ENCODE results near the gene MYO7A. TPM values are rescaled to one million over a fixed set of nuclear protein-coding genes. Genes with fewer than 3 reads are reported as not detected.
A peak's percentile ranks its signal among the peaks of the same experiment; 100 is the strongest.

Gene MYO7A
- total RNA-seq, 2 experiments from 2014 or later = 0.07 to 0.15 TPM

DNA sequence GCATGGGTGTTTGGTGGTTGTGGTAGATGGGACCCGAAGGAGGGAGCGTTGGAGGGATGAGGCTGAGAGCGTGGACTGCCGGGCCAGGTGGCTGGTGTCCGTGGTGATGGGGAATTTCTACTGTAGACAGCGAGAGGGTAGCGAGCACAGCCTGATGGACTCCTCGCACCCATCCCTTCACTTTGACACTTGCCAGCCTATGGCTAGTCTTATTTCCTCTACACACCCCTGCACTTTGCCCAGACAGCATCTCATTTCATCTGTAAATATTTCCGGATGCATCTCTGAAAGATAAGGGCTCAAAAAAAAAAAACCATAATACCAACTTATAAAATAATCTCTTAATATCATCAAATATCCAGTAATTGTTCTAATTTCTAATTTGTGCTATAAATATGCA lies 19.6 kb upstream of the MYO7A start:
- Mint-ChIP-seq H3K4me1 (peaks cover 2% of the 10 kb centered on the region), H3K27me3 (no peaks in the 10 kb centered on the region), H3K36me3 (ENCODE audit: low read depth) (no peaks in the 10 kb centered on the region), H3K27ac (no peak overlapping the region), H3K4me3 (no peak overlapping the region), H3K9me3 (no peaks in the 10 kb centered on the region)
- ChIA-PET CTCF (interaction anchor here (1.2 kb wide), 1 partner anchor 9 kb away, joined by 4 read pairs; no protein-coding TSS in a partner anchor), POLR2A (no interaction called here)
- DNase-seq = no peak

DNA sequence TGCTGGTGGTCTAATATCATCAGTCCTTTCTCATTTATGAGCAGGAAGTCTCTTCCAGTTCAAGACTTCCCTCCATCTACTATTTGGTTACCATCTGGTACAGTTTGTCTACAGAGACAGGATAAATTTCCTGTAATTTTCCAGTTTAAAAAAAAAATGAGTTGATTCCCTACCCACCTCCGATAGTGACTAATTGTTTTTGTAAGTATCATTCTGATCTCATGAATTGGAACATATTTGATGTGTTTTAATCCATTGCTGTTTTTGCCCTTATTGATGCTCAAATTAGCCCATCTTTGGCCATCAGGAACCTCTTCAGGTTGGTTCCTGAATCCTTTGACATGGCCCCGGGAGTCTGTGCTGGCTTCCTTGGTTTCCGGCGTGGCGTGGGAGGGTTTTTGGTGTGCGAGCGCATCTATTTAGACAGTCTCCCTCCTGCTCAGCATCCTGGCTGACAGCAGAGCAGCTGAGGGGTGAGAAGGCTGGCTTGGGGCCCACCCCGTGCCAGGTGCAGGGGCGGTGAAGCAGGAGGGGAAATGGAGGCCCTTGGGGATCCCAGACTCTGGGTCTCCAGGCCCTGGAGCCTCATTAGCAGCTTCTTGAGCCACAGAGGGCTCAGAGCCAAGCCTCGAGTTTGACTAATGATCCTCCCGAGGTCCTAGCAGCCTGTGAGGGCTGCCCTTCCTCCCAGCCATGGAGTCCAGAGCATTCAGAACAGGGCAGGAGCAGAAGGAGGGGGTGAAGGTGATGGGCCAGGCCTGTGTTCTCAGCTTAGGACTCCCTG lies 18.6 kb upstream of the MYO7A start:
- H3K4me1 Mint-ChIP-seq = peaks cover 4% of the 10 kb centered on the region
- no peak overlapping the region for H3K4me3 Mint-ChIP-seq
- DNase-seq = no peak
- POLR2A ChIA-PET = no interaction called here
- no peaks in the 10 kb centered on the region for H3K27me3 Mint-ChIP-seq
- no peak overlapping the region for H3K27ac Mint-ChIP-seq
- H3K36me3 Mint-ChIP-seq (ENCODE audit: low read depth) = no peaks in the 10 kb centered on the region
- no peaks in the 10 kb centered on the region for H3K9me3 Mint-ChIP-seq
- CTCF ChIA-PET = interaction anchor here (0.6 to 1.5 kb wide), 3 partner anchors 14 to 357 kb away, joined by 3 read pairs; no protein-coding TSS in a partner anchor

DNA sequence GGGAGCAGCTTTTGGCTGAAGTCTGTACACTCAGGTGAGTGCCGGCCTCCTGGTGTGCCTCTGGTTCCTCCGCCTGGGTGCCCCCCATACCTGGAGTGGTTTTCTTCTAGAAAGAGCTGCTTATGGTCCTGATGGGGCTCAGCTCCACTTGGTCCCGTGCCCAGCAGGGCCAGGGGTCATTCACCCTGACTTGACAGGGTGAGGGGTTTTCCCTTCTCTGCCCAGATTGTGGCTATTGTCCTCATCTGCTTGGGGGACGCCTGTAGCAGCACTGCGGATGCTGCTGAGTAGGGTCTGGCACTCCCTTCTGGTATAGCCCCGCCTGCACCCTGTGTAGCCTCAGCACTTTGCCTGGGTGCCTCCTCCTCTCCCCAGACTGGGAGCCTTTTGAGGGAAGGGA lies 17.2 kb upstream of the MYO7A start:
- no peak overlapping the region for H3K4me3 Mint-ChIP-seq
- CTCF ChIA-PET = interaction anchor here (1.1 to 1.9 kb wide), 3 partner anchors 10 to 17 kb away, joined by 4 to 6 read pairs (median 5); no protein-coding TSS in a partner anchor
- H3K9me3 Mint-ChIP-seq = no peaks in the 10 kb centered on the region
- DNase-seq = no peak
- peaks cover 4% of the 10 kb centered on the region for H3K4me1 Mint-ChIP-seq
- no peak overlapping the region for H3K27ac Mint-ChIP-seq
- H3K36me3 Mint-ChIP-seq (ENCODE audit: low read depth) = no peaks in the 10 kb centered on the region
- POLR2A ChIA-PET = no interaction called here
- no peaks in the 10 kb centered on the region for H3K27me3 Mint-ChIP-seq

DNA sequence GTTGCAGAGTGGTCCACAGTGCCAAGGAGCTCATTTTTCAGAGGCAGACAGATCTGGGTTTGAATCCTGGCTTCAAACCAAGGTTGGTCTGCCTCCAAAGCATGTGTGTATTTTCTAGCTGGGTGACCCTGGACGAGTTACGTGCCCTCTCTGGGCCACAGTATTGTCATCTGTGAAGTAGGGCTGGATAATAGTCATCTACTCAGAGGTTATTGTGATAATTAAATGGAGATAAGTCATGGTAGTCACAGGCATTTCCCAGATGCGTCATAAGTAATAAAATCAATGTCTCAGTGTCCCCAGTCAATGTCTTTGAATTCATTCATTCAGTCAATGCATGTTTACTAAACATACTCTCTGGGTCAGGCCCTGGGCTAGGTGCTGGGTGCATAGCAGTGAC lies 16.8 kb upstream of the MYO7A start:
- CTCF ChIA-PET = interaction anchor here (1.1 to 2.2 kb wide), 4 partner anchors 10 to 17 kb away, joined by 4 to 10 read pairs (median 6); no protein-coding TSS in a partner anchor
- no peak for DNase-seq
- Mint-ChIP-seq H3K27ac (no peak overlapping the region), H3K4me1 (peaks cover 4% of the 10 kb centered on the region), H3K9me3 (no peaks in the 10 kb centered on the region), H3K27me3 (no peaks in the 10 kb centered on the region), H3K4me3 (no peak overlapping the region), H3K36me3 (ENCODE audit: low read depth) (no peaks in the 10 kb centered on the region)
- POLR2A ChIA-PET = no interaction called here

GRCh38 chr11:77111946-77112345 lies 16.1 kb upstream of the MYO7A start:
- H3K36me3 Mint-ChIP-seq (ENCODE audit: low read depth) = no peaks in the 10 kb centered on the region

GRCh38 chr11:77112641-77113381 lies 15.2 kb upstream of the MYO7A start:
- no peak for DNase-seq
- Mint-ChIP-seq H3K4me1 (peaks cover 4% of the 10 kb centered on the region), H3K4me3 (no peak overlapping the region), H3K27ac (no peak overlapping the region), H3K36me3 (ENCODE audit: low read depth) (no peaks in the 10 kb centered on the region), H3K27me3 (no peaks in the 10 kb centered on the region), H3K9me3 (no peaks in the 10 kb centered on the region)
- POLR2A ChIA-PET = no interaction called here
- CTCF ChIA-PET = interaction anchor here (0.5 to 2.2 kb wide), 3 partner anchors 14 to 473 kb away, joined by 4 to 10 read pairs (median 4); no protein-coding TSS in a partner anchor

More at GRCh38 chr11:77111946-77112345, 16.1 kb upstream of the MYO7A start:
- no peak overlapping the region for H3K27ac Mint-ChIP-seq
- no peaks in the 10 kb centered on the region for H3K27me3 Mint-ChIP-seq
- ChIA-PET CTCF (interaction anchor here (1.9 to 2.2 kb wide), 3 partner anchors 9 to 17 kb away, joined by 4 to 10 read pairs (median 6); no protein-coding TSS in a partner anchor), POLR2A (no interaction called here)
- no peak overlapping the region for H3K4me3 Mint-ChIP-seq
- H3K4me1 Mint-ChIP-seq = peaks cover 4% of the 10 kb centered on the region
- no peaks in the 10 kb centered on the region for H3K9me3 Mint-ChIP-seq
- DNase-seq = no peak

- POLR2A ChIA-PET = no interaction called here
- H3K4me1 Mint-ChIP-seq = peaks cover 4% of the 10 kb centered on the region
- H3K36me3 Mint-ChIP-seq (ENCODE audit: low read depth) = no peaks in the 10 kb centered on the region
- H3K27me3 Mint-ChIP-seq = no peaks in the 10 kb centered on the region
- H3K9me3 Mint-ChIP-seq = no peaks in the 10 kb centered on the region
- no peak overlapping the region for H3K27ac Mint-ChIP-seq
- CTCF ChIA-PET = interaction anchor here (0.5 to 2.2 kb wide), 3 partner anchors 13 to 472 kb away, joined by 4 to 10 read pairs (median 4); no protein-coding TSS in a partner anchor
- no peak overlapping the region for H3K4me3 Mint-ChIP-seq
- DNase-seq = peak; percentile 41
These were observed 14.5 kb upstream of the MYO7A start for GRCh38 chr11:77113382-77114088.

DNA sequence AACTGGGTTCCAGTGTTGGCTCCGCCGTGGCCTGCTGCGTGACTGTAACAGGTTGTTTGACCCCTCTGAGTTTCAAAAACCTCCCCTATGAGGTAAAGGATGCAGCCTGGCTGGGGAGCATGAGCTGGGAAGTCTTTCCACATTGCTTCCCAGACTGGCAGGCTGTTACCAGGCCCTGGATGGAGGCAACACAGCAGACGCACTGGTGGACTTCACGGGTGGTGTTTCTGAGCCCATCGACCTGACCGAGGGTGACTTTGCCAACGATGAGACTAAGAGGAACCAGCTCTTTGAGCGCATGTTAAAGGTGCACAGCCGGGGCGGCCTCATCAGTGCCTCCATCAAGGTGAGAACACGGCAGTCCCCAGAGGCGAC lies 14.0 kb upstream of the MYO7A start:
- no peak for DNase-seq
- CTCF ChIA-PET = interaction anchor here (1.3 to 2.0 kb wide), 2 partner anchors 19 to 23 kb away, joined by 4 read pairs; no protein-coding TSS in a partner anchor
- Mint-ChIP-seq H3K4me3 (no peak overlapping the region), H3K27me3 (no peaks in the 10 kb centered on the region), H3K36me3 (ENCODE audit: low read depth) (no peaks in the 10 kb centered on the region), H3K4me1 (peaks cover 4% of the 10 kb centered on the region), H3K9me3 (no peaks in the 10 kb centered on the region), H3K27ac (no peak overlapping the region)
- POLR2A ChIA-PET = no interaction called here

- CTCF ChIA-PET = interaction anchor here (0.6 to 1.3 kb wide), 4 partner anchors 10 to 660 kb away, joined by 3 to 4 read pairs (median 3); partner anchors contain the start of gene MYO7A
- POLR2A ChIA-PET = no interaction called here
- H3K36me3 Mint-ChIP-seq (ENCODE audit: low read depth) = no peaks in the 10 kb centered on the region
- H3K4me3 Mint-ChIP-seq = no peak overlapping the region
- no peak overlapping the region for H3K27ac Mint-ChIP-seq
- no peaks in the 10 kb centered on the region for H3K9me3 Mint-ChIP-seq
- no peaks in the 10 kb centered on the region for H3K27me3 Mint-ChIP-seq
- H3K4me1 Mint-ChIP-seq = peaks cover 4% of the 10 kb centered on the region
- DNase-seq = no peak
These were observed 12.8 kb upstream of the MYO7A start for GRCh38 chr11:77115181-77115611.

DNA sequence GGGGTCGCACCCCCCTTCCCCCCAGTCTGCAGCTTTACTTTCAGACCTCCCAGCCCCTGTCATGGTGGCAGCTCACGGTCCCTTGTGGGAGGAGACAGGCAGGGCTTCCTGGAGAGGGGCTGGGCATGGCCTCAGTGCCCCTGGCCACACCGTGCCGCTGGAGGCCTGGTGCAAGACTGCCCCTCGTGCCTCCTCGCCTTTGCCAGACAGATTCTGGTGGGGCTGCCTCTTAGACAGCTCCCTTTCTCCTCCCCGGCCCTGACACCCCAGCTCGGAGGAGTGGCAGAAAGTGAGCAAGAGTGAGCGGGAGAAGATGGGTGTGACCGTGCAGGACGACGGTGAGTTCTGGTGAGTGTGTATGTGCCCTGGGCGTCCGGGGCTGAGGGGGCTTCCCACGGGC lies 12.1 kb upstream of the MYO7A start:
- Mint-ChIP-seq H3K27me3 (no peaks in the 10 kb centered on the region), H3K27ac (no peak overlapping the region), H3K9me3 (no peaks in the 10 kb centered on the region), H3K4me1 (peaks cover 4% of the 10 kb centered on the region), H3K36me3 (ENCODE audit: low read depth) (no peaks in the 10 kb centered on the region), H3K4me3 (no peak overlapping the region)
- CTCF ChIA-PET = interaction anchor here (0.9 to 1.9 kb wide), 2 partner anchors 11 to 12 kb away, joined by 3 to 6 read pairs; partner anchors contain the start of gene MYO7A
- no peak for DNase-seq
- POLR2A ChIA-PET = no interaction called here

DNA sequence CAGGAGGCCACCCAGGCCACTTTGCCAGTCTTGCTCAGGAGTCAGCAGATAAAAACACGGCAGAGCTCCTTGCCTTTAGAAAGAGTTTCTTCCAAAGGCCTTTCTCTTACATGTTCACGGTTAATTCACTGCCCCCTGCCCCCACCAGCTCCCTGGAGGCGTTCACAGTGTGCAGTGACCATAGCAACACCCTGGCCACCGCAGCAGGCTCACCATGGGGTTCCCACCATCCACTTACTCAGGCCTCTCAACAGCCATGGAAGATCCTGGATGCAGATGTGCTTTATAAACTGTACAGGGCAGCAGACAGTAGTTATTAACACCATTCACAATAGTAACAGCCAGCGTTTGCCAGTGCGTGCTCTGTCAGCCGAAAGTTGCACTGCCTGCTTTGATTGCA lies 10.6 kb upstream of the MYO7A start:
- DNase-seq = no peak
- Mint-ChIP-seq H3K36me3 (ENCODE audit: low read depth) (no peaks in the 10 kb centered on the region), H3K27me3 (no peaks in the 10 kb centered on the region), H3K9me3 (no peaks in the 10 kb centered on the region), H3K27ac (no peak overlapping the region), H3K4me3 (no peak overlapping the region), H3K4me1 (peaks cover 4% of the 10 kb centered on the region)
- ChIA-PET CTCF (interaction anchor here (1.0 to 1.9 kb wide), 2 partner anchors 9 kb away, joined by 4 to 6 read pairs; no protein-coding TSS in a partner anchor), POLR2A (no interaction called here)

- H3K27ac Mint-ChIP-seq = no peak overlapping the region
- ChIA-PET POLR2A (no interaction called here), CTCF (no interaction called here)
- H3K36me3 Mint-ChIP-seq (ENCODE audit: low read depth) = no peaks in the 10 kb centered on the region
- no peaks in the 10 kb centered on the region for H3K27me3 Mint-ChIP-seq
- peaks cover 4% of the 10 kb centered on the region for H3K4me1 Mint-ChIP-seq
- no peak for DNase-seq
- no peaks in the 10 kb centered on the region for H3K9me3 Mint-ChIP-seq
- no peak overlapping the region for H3K4me3 Mint-ChIP-seq
These were observed 10.0 kb upstream of the MYO7A start for GRCh38 chr11:77118086-77118485.

Measured in activated CD4-positive, alpha-beta T cell treated with anti-CD3 and anti-CD28 coated beads, Interleukin-2, amount 10 ng/mL, durations not matched to agents 7 days and 5 days (primary cell).